ENCODE results near the gene SCYGR4.
"Not testable (repeated sequence)": the region's sequence is repeated elsewhere in the genome, so short reads cannot be mapped to it uniquely, and the experiment has no call there.

Gene SCYGR4

GRCh38 chr2:227666631-227667170, 49.4 kb downstream of the SCYGR4 start, which contains the start of gene SCYGR5:
TSS of gene SCYGR5 (plus strand) at chr2:227666804. CDS start at chr2:227666804, 0 bp downstream.
- DNase-seq (ENCODE audit: low read depth in 2 of 2), result not testable (repeated sequence)

All from stimulated activated CD8-positive, alpha-beta memory T cell treated with anti-CD3 and anti-CD28 coated beads, Interleukin-7, amount 100 ng/mL, for 1 hour (primary cell).